ENCODE data around the gene NKAPD1. TPM values are rescaled to one million over a fixed set of nuclear protein-coding genes. Genes with fewer than 3 reads are reported as not detected.
A peak's percentile ranks its signal among the peaks of the same experiment; 100 is the strongest.

NKAPD1 gene
- total and polyA plus RNA-seq, 2 of the 13 experiments (the other 11 are each of a cell fraction or from before 2014, with no cell fraction given) = 11.2 to 22.5 TPM

GRCh38 chr11:112086422-112087191 is 12.5 kb downstream of the NKAPD1 start, which contains the start of the genes SDHD and TIMM8B:
TSS of gene SDHD (plus strand) at chr11:112086873. CDS start at chr11:112086908, 35 bp downstream.
TSS of gene TIMM8B (minus strand) at chr11:112086756. CDS start at chr11:112086723, 33 bp downstream.
- no TSS peak for BruUV-seq (replicated peaks)
- TF ChIP-seq NKX3-1 (CRISPR knock-in tag; IDR thresholded peaks at IDR 0.05) (peak; percentile 86), HDAC6 (IDR thresholded peaks at IDR 0.05; ENCODE audit: low read depth, low read length) (no peak), SMAD3 (CRISPR knock-in tag; IDR thresholded peaks at IDR 0.05) (peak; percentile 73; the same call in 1 of the 2 replicates), FOXP4 (CRISPR knock-in tag; IDR thresholded peaks at IDR 0.05) (peak; percentile 46; the same call in 1 of the 2 replicates), FOXC1 (CRISPR knock-in tag; IDR thresholded peaks at IDR 0.05; ENCODE audit: borderline replicate concordance) (0 out of 2 replicates have a peak, but pooled peaks have one; percentile 5), KLF15 (CRISPR knock-in tag; IDR thresholded peaks at IDR 0.05; ENCODE audit: borderline replicate concordance) (no peak; the same call in 1 of the 2 replicates), ZNF83 (CRISPR knock-in tag; IDR thresholded peaks at IDR 0.05; ENCODE audit: borderline replicate concordance) (no peak), KDM3A (CRISPR knock-in tag; IDR thresholded peaks at IDR 0.05; ENCODE audit: low read depth) (peak; percentile 70; the same call in 1 of the 2 replicates), ATF6 (CRISPR knock-in tag; conservative IDR thresholded peaks at IDR 0.05) (peak; percentile 91; the same call in 1 of the 2 replicates), AGO1 (IDR thresholded peaks at IDR 0.05; ENCODE audit: low read depth, low read length, poor library complexity, severe bottlenecking) (peak; percentile 80), NR3C1 (CRISPR knock-in tag; IDR thresholded peaks at IDR 0.05) (no peak), ZFX (CRISPR knock-in tag; IDR thresholded peaks at IDR 0.05; ENCODE audit: low read depth) (peak; percentile 83)
- TF ChIP-seq, protein P1, sequence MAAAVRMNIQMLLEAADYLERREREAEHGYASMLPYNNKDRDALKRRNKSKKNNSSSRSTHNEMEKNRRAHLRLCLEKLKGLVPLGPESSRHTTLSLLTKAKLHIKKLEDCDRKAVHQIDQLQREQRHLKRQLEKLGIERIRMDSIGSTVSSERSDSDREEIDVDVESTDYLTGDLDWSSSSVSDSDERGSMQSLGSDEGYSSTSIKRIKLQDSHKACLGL (CRISPR knock-in tag; IDR thresholded peaks at IDR 0.05) = peak; percentile 51; the same call in 1 of the 2 replicates
- TF ChIP-seq, protein P2, sequence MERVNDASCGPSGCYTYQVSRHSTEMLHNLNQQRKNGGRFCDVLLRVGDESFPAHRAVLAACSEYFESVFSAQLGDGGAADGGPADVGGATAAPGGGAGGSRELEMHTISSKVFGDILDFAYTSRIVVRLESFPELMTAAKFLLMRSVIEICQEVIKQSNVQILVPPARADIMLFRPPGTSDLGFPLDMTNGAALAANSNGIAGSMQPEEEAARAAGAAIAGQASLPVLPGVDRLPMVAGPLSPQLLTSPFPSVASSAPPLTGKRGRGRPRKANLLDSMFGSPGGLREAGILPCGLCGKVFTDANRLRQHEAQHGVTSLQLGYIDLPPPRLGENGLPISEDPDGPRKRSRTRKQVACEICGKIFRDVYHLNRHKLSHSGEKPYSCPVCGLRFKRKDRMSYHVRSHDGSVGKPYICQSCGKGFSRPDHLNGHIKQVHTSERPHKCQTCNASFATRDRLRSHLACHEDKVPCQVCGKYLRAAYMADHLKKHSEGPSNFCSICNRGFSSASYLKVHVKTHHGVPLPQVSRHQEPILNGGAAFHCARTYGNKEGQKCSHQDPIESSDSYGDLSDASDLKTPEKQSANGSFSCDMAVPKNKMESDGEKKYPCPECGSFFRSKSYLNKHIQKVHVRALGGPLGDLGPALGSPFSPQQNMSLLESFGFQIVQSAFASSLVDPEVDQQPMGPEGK (CRISPR knock-in tag; IDR thresholded peaks at IDR 0.05) = no peak
- TF ChIP-seq, protein P3, sequence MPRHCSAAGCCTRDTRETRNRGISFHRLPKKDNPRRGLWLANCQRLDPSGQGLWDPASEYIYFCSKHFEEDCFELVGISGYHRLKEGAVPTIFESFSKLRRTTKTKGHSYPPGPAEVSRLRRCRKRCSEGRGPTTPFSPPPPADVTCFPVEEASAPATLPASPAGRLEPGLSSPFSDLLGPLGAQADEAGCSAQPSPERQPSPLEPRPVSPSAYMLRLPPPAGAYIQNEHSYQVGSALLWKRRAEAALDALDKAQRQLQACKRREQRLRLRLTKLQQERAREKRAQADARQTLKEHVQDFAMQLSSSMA (CRISPR knock-in tag; IDR thresholded peaks at IDR 0.05) = no peak

More at GRCh38 chr11:112086422-112087191, 12.5 kb downstream of the NKAPD1 start, which contains the start of the genes SDHD and TIMM8B:
- ChIA-PET CTCF (ENCODE audit: low intra/inter-chr PET ratio, low total read pairs) (no interaction called here), POLR2A (interaction anchor here (0.5 to 1.9 kb wide), 12 partner anchors 10 to 215 kb away, joined by 3 to 7 read pairs (median 4); partner anchors contain the start of genes ALG9, DIXDC1, NKAPD1 and PIH1D2)
- Histone ChIP-seq H4K20me1 (ENCODE audit: insufficient read depth, low read length) (no peaks in the 10 kb centered on the region), H3K4me2 (ENCODE audit: low read depth, low read length) (peak within 1 kb of the TSS; percentile 91), H3K79me2 (ENCODE audit: insufficient read depth, low read length) (peaks cover 43% of the 10 kb centered on the region), H3K27me3 (ENCODE audit: control insufficient read depth in 1 of 2, insufficient read depth in 2 of 2, low read length in 2 of 2) (no peaks in the 10 kb centered on the region; a peak in 1 of 5 replicates), H3K9ac (ENCODE audit: insufficient read depth, low read depth, low read length) (peak within 1 kb of the TSS; percentile 96), H2AFZ (ENCODE audit: low read length) (peak within 1 kb of the TSS; percentile 56), H3K36me3 (replicated peaks in 1 of 2; ENCODE audit: control insufficient read depth in 1 of 2, insufficient read depth in 2 of 2, low read length in 2 of 2) (peaks cover 7 to 57% of the 10 kb centered on the region in 2 experiments), H3K4me1 (ENCODE audit: insufficient read depth, low read length) (peaks cover 34% of the 10 kb centered on the region), H3K4me3 (replicated peaks in 1 of 3; ENCODE audit: insufficient read depth in 1 of 3, low read depth in 2 of 3, low read length in 3 of 3) (peak within 1 kb of the TSS; percentile 92 to 97 (median 97)), H3K27ac (ENCODE audit: extremely low read length, insufficient read depth, low read length) (peak within 1 kb of the TSS; percentile 75), H3K9me3 (ENCODE audit: low read length) (no peaks in the 10 kb centered on the region)
- intact Hi-C loops (cut with micrococcal nuclease; ENCODE audit: unreplicated experiment) = no loop called here
- FAIRE-seq (peak; percentile 98), ATAC-seq (peak; percentile 96), DNase-seq (ENCODE audit: low spot score) (peak; percentile 96)
- under 1% methylated on average over 38 of the region's 45 CpGs for WGBS (ENCODE audit: low lambda C conversion rate)
- in situ Hi-C loops (cut with HindIII; ENCODE audit: extremely low pct_ligation_motif_present, low pct_unique_long_range_greater_than_20kb) = no loop called here
